ENCODE results near the gene MEIS3. TPM values are rescaled to one million over a fixed set of nuclear protein-coding genes. Genes with fewer than 3 reads are reported as not detected.

MEIS3 gene
- total RNA-seq, result 67.5 and 99.3 TPM in 2 replicates

GRCh38 chr19:47419030-47419783 is at the start of gene MEIS3:
TSS of gene MEIS3 (minus strand) at chr19:47419527. CDS start at chr19:47419081, 446 bp downstream.

Other genes starting within 250 kb of the MEIS3 start
- 12.2 and 27.0 TPM in 2 replicates for gene BBC3, start 188.3 kb downstream of the MEIS3 start, total RNA-seq
- gene CCDC9, start 163.0 kb downstream of the MEIS3 start, total RNA-seq, result 9.5 and 13.2 TPM in 2 replicates
- 2.4 and 3.1 TPM in 2 replicates for gene INAFM1, start 144.6 kb downstream of the MEIS3 start, total RNA-seq
- gene C5AR1, start 109.7 kb downstream of the MEIS3 start, total RNA-seq, result 0.12 and 0.66 TPM in 2 replicates
- gene C5AR2, start 87.4 kb downstream of the MEIS3 start, total RNA-seq, result under 0.01 TPM in 1 of 2 replicates, not detected in the other
- 12.3 and 15.6 TPM in 2 replicates for gene DHX34, start 70.2 kb downstream of the MEIS3 start, total RNA-seq
- gene SLC8A2, start 52.4 kb upstream of the MEIS3 start, total RNA-seq, result under 0.01 TPM in 1 of 2 replicates, not detected in the other
- gene KPTN, start 64.7 kb upstream of the MEIS3 start, total RNA-seq, result 4.0 and 5.9 TPM in 2 replicates
- gene NAPA, start 95.5 kb upstream of the MEIS3 start, total RNA-seq, result 79.2 and 85.4 TPM in 2 replicates
- 0.12 and 0.44 TPM in 2 replicates for gene ZNF541, start 153.6 kb upstream of the MEIS3 start, total RNA-seq
- gene BICRA, start 189.6 kb upstream of the MEIS3 start, total RNA-seq, result 7.6 and 7.9 TPM in 2 replicates